Measurements from ENCODE around the gene GLI3. TPM values are rescaled to one million over a fixed set of nuclear protein-coding genes. Genes with fewer than 3 reads are reported as not detected.

The GLI3 gene
- total RNA-seq, 1 donor from 2014 or later, result 32.0 TPM

- H2AFZ ChIP-seq (replicated peaks), result no peak overlapping the region
- H3K9ac ChIP-seq, result no peak overlapping the region
- peaks cover 3% of the 10 kb centered on the region for H3F3A ChIP-seq (ENCODE audit: low read depth)
- peaks cover 100% of the 10 kb centered on the region for H3K79me2 ChIP-seq (ENCODE audit: low read depth)
- no peak for TF ChIP-seq EZH2 (IDR thresholded peaks at IDR 0.05)
- TF ChIP-seq EZH2phosphoT487 (IDR thresholded peaks at IDR 0.05), result no peak
- TF ChIP-seq, protein P1, sequence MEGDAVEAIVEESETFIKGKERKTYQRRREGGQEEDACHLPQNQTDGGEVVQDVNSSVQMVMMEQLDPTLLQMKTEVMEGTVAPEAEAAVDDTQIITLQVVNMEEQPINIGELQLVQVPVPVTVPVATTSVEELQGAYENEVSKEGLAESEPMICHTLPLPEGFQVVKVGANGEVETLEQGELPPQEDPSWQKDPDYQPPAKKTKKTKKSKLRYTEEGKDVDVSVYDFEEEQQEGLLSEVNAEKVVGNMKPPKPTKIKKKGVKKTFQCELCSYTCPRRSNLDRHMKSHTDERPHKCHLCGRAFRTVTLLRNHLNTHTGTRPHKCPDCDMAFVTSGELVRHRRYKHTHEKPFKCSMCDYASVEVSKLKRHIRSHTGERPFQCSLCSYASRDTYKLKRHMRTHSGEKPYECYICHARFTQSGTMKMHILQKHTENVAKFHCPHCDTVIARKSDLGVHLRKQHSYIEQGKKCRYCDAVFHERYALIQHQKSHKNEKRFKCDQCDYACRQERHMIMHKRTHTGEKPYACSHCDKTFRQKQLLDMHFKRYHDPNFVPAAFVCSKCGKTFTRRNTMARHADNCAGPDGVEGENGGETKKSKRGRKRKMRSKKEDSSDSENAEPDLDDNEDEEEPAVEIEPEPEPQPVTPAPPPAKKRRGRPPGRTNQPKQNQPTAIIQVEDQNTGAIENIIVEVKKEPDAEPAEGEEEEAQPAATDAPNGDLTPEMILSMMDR (IDR thresholded peaks at IDR 0.05), result no peak
- H3K4me3 Mint-ChIP-seq, result no peak overlapping the region
- peaks cover 4% of the 10 kb centered on the region for H3K27me3 Mint-ChIP-seq (ENCODE audit: insufficient read depth, low read depth)
- H3K27me3 ChIP-seq, result no peaks in the 10 kb centered on the region
- DNase-seq (ENCODE audit: low spot score), result no peak
- H3K4me2 ChIP-seq, result no peak overlapping the region
- no peaks in the 10 kb centered on the region for H3K9me3 ChIP-seq (ENCODE audit: low read depth)
- peaks cover 40% of the 10 kb centered on the region for H3K36me3 Mint-ChIP-seq
- H3K27ac Mint-ChIP-seq, result no peak overlapping the region
- no peak overlapping the region for H3K4me3 ChIP-seq
- peaks cover 37% of the 10 kb centered on the region for H3K4me1 ChIP-seq
- peaks cover 21% of the 10 kb centered on the region for H3K9me3 Mint-ChIP-seq
- H4K20me1 ChIP-seq (ENCODE audit: low read depth), result peaks cover 80% of the 10 kb centered on the region
- no peak overlapping the region for H3K27ac ChIP-seq
- H3K36me3 ChIP-seq, result peaks cover 12% of the 10 kb centered on the region
- peaks cover 50% of the 10 kb centered on the region for H3K4me1 Mint-ChIP-seq
These were observed 103.7 kb downstream of the GLI3 start for GRCh38 chr7:42133321-42133720.

- Mint-ChIP-seq H3K9me3 (peaks cover 21% of the 10 kb centered on the region), H3K4me1 (peaks cover 47% of the 10 kb centered on the region), H3K4me3 (no peak overlapping the region), H3K27me3 (ENCODE audit: insufficient read depth, low read depth) (no peaks in the 10 kb centered on the region), H3K36me3 (peaks cover 33% of the 10 kb centered on the region), H3K27ac (no peak overlapping the region)
- Histone ChIP-seq H3K4me3 (no peak overlapping the region), H3K27ac (no peak overlapping the region), H3K79me2 (ENCODE audit: low read depth) (peaks cover 99% of the 10 kb centered on the region), H3F3A (ENCODE audit: low read depth) (peaks cover 27% of the 10 kb centered on the region), H4K20me1 (ENCODE audit: low read depth) (peaks cover 80% of the 10 kb centered on the region), H3K4me2 (no peak overlapping the region), H3K36me3 (peaks cover 12% of the 10 kb centered on the region), H3K27me3 (no peaks in the 10 kb centered on the region), H3K9ac (no peak overlapping the region), H3K4me1 (peaks cover 52% of the 10 kb centered on the region), H3K9me3 (ENCODE audit: low read depth) (no peaks in the 10 kb centered on the region), H2AFZ (replicated peaks) (no peak overlapping the region)
- DNase-seq (ENCODE audit: low spot score), result peak; percentile 37
- TF ChIP-seq EZH2phosphoT487 (IDR thresholded peaks at IDR 0.05) (no peak), EZH2 (IDR thresholded peaks at IDR 0.05) (no peak)
- TF ChIP-seq, protein P1 (IDR thresholded peaks at IDR 0.05), result peak; percentile 43
These were observed 108.3 kb downstream of the GLI3 start for GRCh38 chr7:42128703-42129102.

GRCh38 chr7:42127232-42127622, 109.8 kb downstream of the GLI3 start:
- H3K4me3 ChIP-seq, result no peak overlapping the region
- no peaks in the 10 kb centered on the region for H3K27me3 Mint-ChIP-seq (ENCODE audit: insufficient read depth, low read depth)
- peaks cover 27% of the 10 kb centered on the region for H3F3A ChIP-seq (ENCODE audit: low read depth)
- peaks cover 31% of the 10 kb centered on the region for H3K36me3 Mint-ChIP-seq
- TF ChIP-seq EZH2phosphoT487 (IDR thresholded peaks at IDR 0.05) (no peak), EZH2 (IDR thresholded peaks at IDR 0.05) (no peak)
- TF ChIP-seq, protein P1 (IDR thresholded peaks at IDR 0.05), result no peak
- H3K4me1 ChIP-seq, result peaks cover 58% of the 10 kb centered on the region
- peak overlapping the region; percentile 38 for H3K27ac Mint-ChIP-seq
- no peak overlapping the region for H3K9ac ChIP-seq
- no peak for DNase-seq (ENCODE audit: low spot score)
- peaks cover 80% of the 10 kb centered on the region for H4K20me1 ChIP-seq (ENCODE audit: low read depth)
- H3K36me3 ChIP-seq, result peaks cover 12% of the 10 kb centered on the region
- H3K4me1 Mint-ChIP-seq, result peaks cover 47% of the 10 kb centered on the region
- H2AFZ ChIP-seq (replicated peaks), result no peak overlapping the region
- H3K4me2 ChIP-seq, result no peak overlapping the region
- no peaks in the 10 kb centered on the region for H3K9me3 ChIP-seq (ENCODE audit: low read depth)
- peaks cover 99% of the 10 kb centered on the region for H3K79me2 ChIP-seq (ENCODE audit: low read depth)
- no peaks in the 10 kb centered on the region for H3K27me3 ChIP-seq
- H3K4me3 Mint-ChIP-seq, result no peak overlapping the region
- peaks cover 17% of the 10 kb centered on the region for H3K9me3 Mint-ChIP-seq
- H3K27ac ChIP-seq, result peak overlapping the region; percentile 66

Measured in neural progenitor cell (in vitro differentiated cells).